ENCODE measurements around the gene LRP11. TPM values are rescaled to one million over a fixed set of nuclear protein-coding genes. Genes with fewer than 3 reads are reported as not detected.

LRP11 gene
- total RNA-seq, 1 experiment from 2014 or later = 17.7 TPM

DNA sequence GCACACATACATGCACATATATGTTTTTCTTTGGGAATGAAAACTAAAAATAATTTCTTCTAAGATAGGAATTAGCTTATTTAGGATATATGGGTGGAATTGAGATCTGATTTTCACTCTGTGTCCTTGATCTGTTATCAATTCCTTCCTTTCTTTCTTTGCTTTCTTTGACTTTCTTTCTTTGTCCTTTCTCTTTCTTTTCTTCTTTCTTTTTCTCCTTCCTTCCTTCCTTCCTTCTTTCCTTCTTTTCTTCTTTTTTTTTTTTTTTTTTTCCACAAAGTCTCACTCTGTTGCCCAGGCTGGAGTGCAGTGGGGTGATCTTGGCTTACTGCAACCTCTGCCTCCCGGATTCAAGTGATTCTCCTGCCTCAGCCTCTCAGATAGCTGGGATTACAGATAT, 86.5 kb downstream of the LRP11 start:
- Mint-ChIP-seq H3K9me3 (ENCODE audit: unreplicated experiment) (no peaks in the 10 kb centered on the region), H3K4me1 (ENCODE audit: low read depth, unreplicated experiment) (peaks cover 6% of the 10 kb centered on the region), H3K27me3 (ENCODE audit: insufficient read depth, unreplicated experiment) (no peaks in the 10 kb centered on the region), H3K4me3 (ENCODE audit: unreplicated experiment) (no peak overlapping the region), H3K36me3 (ENCODE audit: insufficient read depth, unreplicated experiment) (peaks cover 52% of the 10 kb centered on the region), H3K27ac (ENCODE audit: unreplicated experiment) (no peak overlapping the region)
- ChIA-PET POLR2A (no interaction called here), CTCF (no interaction called here)
- no TSS peak for BruUV-seq (replicated peaks)
- TF ChIP-seq, protein P1, sequence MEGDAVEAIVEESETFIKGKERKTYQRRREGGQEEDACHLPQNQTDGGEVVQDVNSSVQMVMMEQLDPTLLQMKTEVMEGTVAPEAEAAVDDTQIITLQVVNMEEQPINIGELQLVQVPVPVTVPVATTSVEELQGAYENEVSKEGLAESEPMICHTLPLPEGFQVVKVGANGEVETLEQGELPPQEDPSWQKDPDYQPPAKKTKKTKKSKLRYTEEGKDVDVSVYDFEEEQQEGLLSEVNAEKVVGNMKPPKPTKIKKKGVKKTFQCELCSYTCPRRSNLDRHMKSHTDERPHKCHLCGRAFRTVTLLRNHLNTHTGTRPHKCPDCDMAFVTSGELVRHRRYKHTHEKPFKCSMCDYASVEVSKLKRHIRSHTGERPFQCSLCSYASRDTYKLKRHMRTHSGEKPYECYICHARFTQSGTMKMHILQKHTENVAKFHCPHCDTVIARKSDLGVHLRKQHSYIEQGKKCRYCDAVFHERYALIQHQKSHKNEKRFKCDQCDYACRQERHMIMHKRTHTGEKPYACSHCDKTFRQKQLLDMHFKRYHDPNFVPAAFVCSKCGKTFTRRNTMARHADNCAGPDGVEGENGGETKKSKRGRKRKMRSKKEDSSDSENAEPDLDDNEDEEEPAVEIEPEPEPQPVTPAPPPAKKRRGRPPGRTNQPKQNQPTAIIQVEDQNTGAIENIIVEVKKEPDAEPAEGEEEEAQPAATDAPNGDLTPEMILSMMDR (IDR thresholded peaks at IDR 0.05; ENCODE audit: insufficient read depth in 1 of 2, low read depth in 1 of 2, low read length in 1 of 2, severe bottlenecking in 1 of 2, unreplicated experiment in 1 of 2) = no peak
- intact Hi-C loops (cut with micrococcal nuclease; ENCODE audit: unreplicated experiment) = no loop called here
- H3K36me3 ChIP-seq (ENCODE audit: control insufficient read depth, insufficient read depth, low read length) = no peaks in the 10 kb centered on the region
- no peaks in the 10 kb centered on the region; the same call in 1 of the 2 replicates for H3K4me1 ChIP-seq
- no peaks in the 10 kb centered on the region for H3K27me3 ChIP-seq (replicated peaks; ENCODE audit: control insufficient read depth, insufficient read depth, low read length)
- no peak for DNase-seq
- H3K9me3 ChIP-seq = no peaks in the 10 kb centered on the region; the same call in 1 of the 2 replicates
- H3K4me3 ChIP-seq (ENCODE audit: low read depth, low read length) = no peak overlapping the region

DNA sequence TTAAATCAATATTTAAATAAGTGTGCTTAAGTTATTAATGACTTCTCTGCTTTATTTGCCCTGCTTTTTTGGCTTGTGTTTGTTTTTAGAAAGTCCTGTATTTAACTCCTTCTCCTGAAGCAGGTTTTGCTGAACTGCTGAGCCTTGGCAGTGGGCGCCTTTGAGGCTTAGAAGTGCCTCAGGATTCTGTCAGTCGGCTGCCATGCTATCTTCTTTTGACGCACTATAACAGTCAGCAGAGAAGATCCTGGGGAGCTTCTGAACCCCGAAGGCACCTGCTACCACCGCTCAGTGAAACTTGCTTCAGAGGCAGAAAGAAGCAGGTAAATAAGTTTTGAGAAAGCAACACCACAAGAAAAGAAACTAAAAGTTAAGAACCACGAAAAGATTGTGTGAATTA, 92.2 kb downstream of the LRP11 start:
- BruUV-seq (replicated peaks) = no TSS peak
- Mint-ChIP-seq H3K9me3 (ENCODE audit: unreplicated experiment) (peaks cover 2% of the 10 kb centered on the region), H3K27ac (ENCODE audit: unreplicated experiment) (no peak overlapping the region), H3K4me3 (ENCODE audit: unreplicated experiment) (no peak overlapping the region), H3K27me3 (ENCODE audit: insufficient read depth, unreplicated experiment) (no peaks in the 10 kb centered on the region), H3K4me1 (ENCODE audit: low read depth, unreplicated experiment) (no peaks in the 10 kb centered on the region), H3K36me3 (ENCODE audit: insufficient read depth, unreplicated experiment) (peaks cover 68% of the 10 kb centered on the region)
- ChIA-PET POLR2A (no interaction called here), CTCF (no interaction called here)
- DNase-seq = no peak
- Histone ChIP-seq H3K36me3 (ENCODE audit: control insufficient read depth, insufficient read depth, low read length) (no peaks in the 10 kb centered on the region), H3K4me1 (no peaks in the 10 kb centered on the region), H3K4me3 (ENCODE audit: low read depth, low read length) (no peak overlapping the region), H3K9me3 (no peaks in the 10 kb centered on the region; the same call in 1 of the 2 replicates), H3K27me3 (replicated peaks; ENCODE audit: control insufficient read depth, insufficient read depth, low read length) (no peaks in the 10 kb centered on the region)
- TF ChIP-seq, protein P1 (IDR thresholded peaks at IDR 0.05; ENCODE audit: insufficient read depth in 1 of 2, low read depth in 1 of 2, low read length in 1 of 2, severe bottlenecking in 1 of 2, unreplicated experiment in 1 of 2) = no peak
- intact Hi-C loops (cut with micrococcal nuclease; ENCODE audit: unreplicated experiment) = no loop called here

DNA sequence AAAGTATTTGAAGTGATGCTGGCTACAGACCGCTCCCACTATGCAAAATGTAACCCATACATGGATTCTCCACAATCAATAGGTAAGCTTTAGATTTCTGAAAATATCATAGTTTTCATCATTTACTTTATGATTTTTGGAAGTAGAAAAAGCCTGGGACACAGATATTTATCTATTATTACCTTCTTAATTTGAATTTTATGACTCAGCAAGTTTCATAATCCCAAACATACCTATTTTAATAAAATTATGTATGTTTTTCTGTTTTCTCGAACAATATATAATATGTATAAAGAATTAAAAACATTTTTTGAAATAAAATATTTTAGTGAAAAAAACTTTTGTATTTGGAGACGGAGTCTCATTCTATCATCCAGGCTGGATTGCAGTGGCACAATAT, 93.0 kb downstream of the LRP11 start:
- H3K4me1 Mint-ChIP-seq (ENCODE audit: low read depth, unreplicated experiment) = no peaks in the 10 kb centered on the region

More for the DNA sequence above, 93.0 kb downstream of the LRP11 start:
- DNase-seq = no peak
- no peaks in the 10 kb centered on the region; the same call in 1 of the 2 replicates for H3K9me3 ChIP-seq
- H3K27me3 Mint-ChIP-seq (ENCODE audit: insufficient read depth, unreplicated experiment) = no peaks in the 10 kb centered on the region
- H3K4me3 ChIP-seq (ENCODE audit: low read depth, low read length) = no peak overlapping the region
- peaks cover 9% of the 10 kb centered on the region for H3K9me3 Mint-ChIP-seq (ENCODE audit: unreplicated experiment)
- H3K36me3 ChIP-seq (ENCODE audit: control insufficient read depth, insufficient read depth, low read length) = no peaks in the 10 kb centered on the region
- H3K27me3 ChIP-seq (replicated peaks; ENCODE audit: control insufficient read depth, insufficient read depth, low read length) = no peaks in the 10 kb centered on the region
- no TSS peak for BruUV-seq (replicated peaks)
- peaks cover 71% of the 10 kb centered on the region for H3K36me3 Mint-ChIP-seq (ENCODE audit: insufficient read depth, unreplicated experiment)
- H3K27ac Mint-ChIP-seq (ENCODE audit: unreplicated experiment) = no peak overlapping the region
- no peak overlapping the region for H3K4me3 Mint-ChIP-seq (ENCODE audit: unreplicated experiment)
- TF ChIP-seq, protein P1 (IDR thresholded peaks at IDR 0.05; ENCODE audit: insufficient read depth in 1 of 2, low read depth in 1 of 2, low read length in 1 of 2, severe bottlenecking in 1 of 2, unreplicated experiment in 1 of 2) = no peak
- ChIA-PET POLR2A (no interaction called here), CTCF (no interaction called here)
- intact Hi-C loops (cut with micrococcal nuclease; ENCODE audit: unreplicated experiment) = no loop called here
- no peaks in the 10 kb centered on the region for H3K4me1 ChIP-seq
